Suprapubic skin (tissue), 4 donors: Measurements from ENCODE around the gene AKT1S1. TPM values are rescaled to one million over a fixed set of nuclear protein-coding genes. Genes with fewer than 3 reads are reported as not detected.

ENCODE experiments used
- DNase-seq, 2 donors: peaks; one replicate each; pipeline ENCODE4 v3.0.0-alpha.2; 2019; ENCODE audit warnings: low spot score in 2 of 2
- H3K27ac ChIP-seq: fragments of 200-600 bp; sonication (generic); one replicate; pipeline ENCODE4 v1.5.1; 2019
- H3K27me3 ChIP-seq: fragments of 200-600 bp; sonication (generic); one replicate; pipeline ENCODE4 v1.5.1; 2019
- H3K36me3 ChIP-seq: fragments of 200-600 bp; sonication (generic); one replicate; pipeline ENCODE4 v1.5.1; 2019
- H3K4me1 ChIP-seq: fragments of 200-600 bp; sonication (generic); one replicate; pipeline ENCODE4 v1.5.1; 2019
- H3K4me3 ChIP-seq: fragments of 200-600 bp; sonication (generic); one replicate; pipeline ENCODE4 v1.5.1; 2019; ENCODE audit warnings: mild to moderate bottlenecking
- H3K9me3 ChIP-seq: fragments of 200-600 bp; sonication (generic); one replicate; pipeline ENCODE4 v1.5.1; 2019
- EP300 ChIP-seq: sonication (generic); formaldehyde crosslinking; IDR thresholded peaks from one replicate; pipeline ENCODE4 v1.6.1; 2017; ENCODE audit warnings: antibody characterized with exemption
- POLR2A ChIP-seq, 2 donors: fragments of 450-650 bp; IDR thresholded peaks; one replicate each; pipeline ENCODE4 v1.6.1; 2017; ENCODE audit warnings: antibody characterized with exemption in 2 of 2, mild to moderate bottlenecking in 2 of 2, moderate library complexity in 2 of 2
- POLR2AphosphoS5 ChIP-seq, 3 donors: sonication (generic); formaldehyde crosslinking; IDR thresholded peaks; one replicate each; pipeline ENCODE4 v1.6.1; 2017; ENCODE audit warnings: antibody characterized with exemption in 3 of 3
- WGBS: methylation state at CpG from one replicate; pipeline ENCODE4 v1.1.5; 2018; 5-methylcytosine and 5-hydroxymethylcytosine counted together
- total RNA-seq, 4 donors: library from RNA; depleted of rRNA; stranded (reverse); fragments of >200 nt; gene quantifications; one replicate each; pipeline ENCODE4 v1.1.0, GENCODE V29; 2016
- TF ChIP-seq, protein P1 (sequence below), 2 donors: fragments of 200-600 bp in 1 of 2; fragments of 450-650 bp in 1 of 2; sonication (generic) in 1 of 2; IDR thresholded peaks; one replicate each; pipeline ENCODE4 v1.5.1; 2016 to 2019; ENCODE audit warnings: antibody characterized with exemption in 2 of 2, mild to moderate bottlenecking in 1 of 2, moderate library complexity in 1 of 2

AKT1S1 gene
- total RNA-seq, 4 donors from 2014 or later = 19.3 to 25.1 (median 20.0) TPM

DNA sequence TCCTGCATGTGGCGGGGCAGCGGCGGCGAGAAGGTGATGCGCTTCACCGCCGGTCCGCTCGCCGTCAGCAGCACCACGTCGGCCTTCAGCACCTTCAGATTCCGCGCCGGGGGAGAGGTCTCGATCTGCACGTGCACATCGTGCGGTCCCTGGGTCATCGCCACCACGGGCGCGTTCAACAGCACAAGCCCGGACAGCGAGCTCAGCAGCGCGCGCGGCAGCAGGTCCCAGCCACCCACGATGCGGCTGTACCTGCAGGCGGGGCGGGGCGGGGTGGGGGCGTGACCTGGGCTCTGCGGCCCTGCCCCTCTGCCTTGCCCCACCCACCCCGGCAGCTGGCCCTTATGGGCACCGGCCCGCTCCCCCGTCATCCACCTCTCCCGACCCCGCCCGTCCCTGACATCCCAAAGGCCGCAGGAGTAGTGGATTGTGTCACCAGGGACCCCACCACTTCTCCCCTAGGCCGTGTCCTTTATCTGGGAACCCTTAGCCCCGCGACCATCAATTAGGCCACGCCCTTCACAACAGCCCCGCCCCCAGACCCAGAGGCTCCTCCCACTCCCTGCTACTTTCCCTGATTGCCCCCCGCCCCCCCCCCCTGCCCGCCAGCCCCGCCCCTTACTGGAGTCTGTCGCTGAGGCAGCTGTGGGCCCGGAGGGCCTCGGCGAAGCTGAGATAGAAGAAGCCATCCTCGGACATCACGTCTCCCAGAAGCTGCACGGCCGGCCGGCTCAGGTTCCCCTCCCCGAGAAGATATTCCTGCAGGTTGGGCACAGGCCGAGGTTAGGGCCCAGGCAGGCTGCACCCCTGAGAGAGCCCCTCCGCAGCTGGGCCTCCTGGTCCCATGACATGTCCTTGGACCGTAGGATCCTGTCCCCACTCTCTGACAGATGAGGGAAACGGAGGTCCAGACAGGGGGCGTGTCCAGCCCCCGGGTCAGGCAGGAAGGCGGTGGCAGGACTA is 13.5 kb upstream of the AKT1S1 start:
- peaks cover 23% of the 10 kb centered on the region for H3K4me1 ChIP-seq
- H3K27ac ChIP-seq = no peak overlapping the region
- peaks cover 7% of the 10 kb centered on the region for H3K36me3 ChIP-seq
- no peak for TF ChIP-seq POLR2AphosphoS5 (IDR thresholded peaks at IDR 0.05)
- no peak for TF ChIP-seq EP300
- TF ChIP-seq, protein P1, sequence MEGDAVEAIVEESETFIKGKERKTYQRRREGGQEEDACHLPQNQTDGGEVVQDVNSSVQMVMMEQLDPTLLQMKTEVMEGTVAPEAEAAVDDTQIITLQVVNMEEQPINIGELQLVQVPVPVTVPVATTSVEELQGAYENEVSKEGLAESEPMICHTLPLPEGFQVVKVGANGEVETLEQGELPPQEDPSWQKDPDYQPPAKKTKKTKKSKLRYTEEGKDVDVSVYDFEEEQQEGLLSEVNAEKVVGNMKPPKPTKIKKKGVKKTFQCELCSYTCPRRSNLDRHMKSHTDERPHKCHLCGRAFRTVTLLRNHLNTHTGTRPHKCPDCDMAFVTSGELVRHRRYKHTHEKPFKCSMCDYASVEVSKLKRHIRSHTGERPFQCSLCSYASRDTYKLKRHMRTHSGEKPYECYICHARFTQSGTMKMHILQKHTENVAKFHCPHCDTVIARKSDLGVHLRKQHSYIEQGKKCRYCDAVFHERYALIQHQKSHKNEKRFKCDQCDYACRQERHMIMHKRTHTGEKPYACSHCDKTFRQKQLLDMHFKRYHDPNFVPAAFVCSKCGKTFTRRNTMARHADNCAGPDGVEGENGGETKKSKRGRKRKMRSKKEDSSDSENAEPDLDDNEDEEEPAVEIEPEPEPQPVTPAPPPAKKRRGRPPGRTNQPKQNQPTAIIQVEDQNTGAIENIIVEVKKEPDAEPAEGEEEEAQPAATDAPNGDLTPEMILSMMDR (IDR thresholded peaks at IDR 0.05) = no peak
- TF ChIP-seq POLR2A (IDR thresholded peaks at IDR 0.05) = no peak
- H3K4me3 ChIP-seq = peak overlapping the region; percentile 49
- 4% methylated on average over 47 of the region's 69 CpGs for WGBS
- H3K9me3 ChIP-seq = no peaks in the 10 kb centered on the region
- no peaks in the 10 kb centered on the region for H3K27me3 ChIP-seq
- peak in 1 of 2 donors; percentile 76 for DNase-seq

DNA sequence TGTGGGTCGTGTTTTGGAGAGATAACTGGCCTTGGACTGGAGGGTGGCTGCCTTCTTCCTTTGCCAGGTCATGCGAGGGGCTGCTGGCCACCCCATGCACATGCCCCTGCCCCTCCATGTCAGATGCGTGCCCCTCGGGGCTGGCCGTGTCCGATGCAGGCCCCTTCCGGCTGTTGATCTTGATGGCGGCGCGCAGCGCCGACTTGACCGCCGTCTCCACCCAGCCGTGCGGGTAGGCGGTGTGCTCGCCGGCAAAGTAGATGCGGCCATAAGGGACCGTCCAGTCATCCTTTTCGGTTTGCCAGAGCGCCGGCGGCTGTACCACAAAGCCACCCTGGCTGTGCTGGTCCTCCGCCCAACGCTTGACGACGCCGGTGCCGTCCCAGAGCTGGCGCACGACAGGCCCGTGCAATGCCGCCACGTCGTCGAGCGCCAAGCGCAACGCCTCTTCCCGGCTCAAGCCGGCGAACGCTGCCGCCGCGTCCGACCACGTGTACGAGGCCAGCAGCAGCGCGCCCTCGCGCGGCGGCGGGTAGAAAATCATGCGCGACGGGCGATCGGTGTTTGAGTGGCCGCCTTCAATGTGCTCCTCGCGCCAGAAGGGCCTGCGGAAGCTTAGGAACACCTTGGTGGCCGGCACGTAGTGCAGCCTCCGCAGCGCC is 12.7 kb upstream of the AKT1S1 start:
- Histone ChIP-seq H3K4me1 (peaks cover 23% of the 10 kb centered on the region), H3K9me3 (no peaks in the 10 kb centered on the region), H3K36me3 (peaks cover 15% of the 10 kb centered on the region), H3K4me3 (peak overlapping the region; percentile 49), H3K27ac (no peak overlapping the region), H3K27me3 (no peaks in the 10 kb centered on the region)
- DNase-seq = peak in 1 of 2 donors; percentile 84
- peak in 2 of 3 donors; percentile 60 to 85 for TF ChIP-seq POLR2AphosphoS5 (IDR thresholded peaks at IDR 0.05)
- TF ChIP-seq, protein P1 (IDR thresholded peaks at IDR 0.05) = peak; percentile 52 to 94
- TF ChIP-seq POLR2A (IDR thresholded peaks at IDR 0.05) = no peak
- TF ChIP-seq EP300 = no peak
- 36% methylated on average over 36 of the region's 71 CpGs for WGBS

DNA sequence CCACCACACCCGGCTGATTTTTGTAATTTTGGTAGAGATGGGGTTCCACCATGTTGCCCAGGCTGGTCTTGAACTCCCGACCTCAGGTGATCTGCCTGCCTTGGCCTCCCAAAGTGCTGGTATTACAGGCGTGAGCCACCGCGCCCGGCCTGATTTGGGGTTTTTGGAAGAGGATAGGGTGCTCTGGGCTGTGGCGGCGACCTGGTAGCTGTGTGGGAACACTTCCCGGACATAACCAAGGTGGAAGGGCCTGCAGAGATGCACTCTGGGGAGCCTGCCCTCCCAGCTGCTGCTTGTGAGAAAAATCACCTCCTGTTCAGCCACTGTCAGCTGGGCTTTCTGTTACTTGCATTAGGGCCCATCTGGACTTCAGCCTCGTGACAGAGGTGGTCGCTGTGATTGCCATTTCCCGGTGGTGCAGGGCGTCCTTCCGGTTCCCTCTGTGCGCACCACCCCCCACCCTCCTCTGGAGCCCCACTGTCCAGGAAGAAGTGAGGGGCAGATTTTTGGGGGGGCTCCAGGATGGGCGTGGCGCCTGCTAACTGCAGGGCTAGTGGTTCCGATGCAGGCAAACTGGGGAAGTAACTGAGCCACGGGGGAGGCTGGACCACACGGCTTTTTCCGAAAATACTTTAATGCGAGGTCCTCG is 12.0 kb upstream of the AKT1S1 start:
- H3K27ac ChIP-seq = no peak overlapping the region
- 97% methylated on average over 14 of the region's 23 CpGs for WGBS
- peaks cover 23% of the 10 kb centered on the region for H3K4me1 ChIP-seq
- H3K36me3 ChIP-seq = peaks cover 22% of the 10 kb centered on the region
- no peak overlapping the region for H3K4me3 ChIP-seq
- H3K9me3 ChIP-seq = no peaks in the 10 kb centered on the region
- DNase-seq = peak in 1 of 2 donors; percentile 64
- no peak for TF ChIP-seq POLR2A (IDR thresholded peaks at IDR 0.05)
- no peaks in the 10 kb centered on the region for H3K27me3 ChIP-seq

DNA sequence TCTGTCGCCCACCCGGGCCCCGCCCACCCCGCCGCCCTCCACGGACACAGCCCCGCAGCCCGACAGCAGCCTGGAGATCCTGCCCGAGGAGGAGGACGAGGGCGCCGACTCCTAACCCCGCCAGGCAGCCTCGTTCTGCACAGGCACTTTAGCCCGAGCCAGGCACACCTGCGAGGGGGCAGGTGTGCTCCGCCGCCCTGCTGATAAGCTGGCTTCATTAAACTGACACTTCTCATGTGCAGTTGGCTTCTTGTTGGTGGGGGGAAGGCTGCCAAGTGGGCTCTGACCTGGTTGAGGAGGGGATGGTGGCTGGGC is 11.3 kb upstream of the AKT1S1 start:
- no peak overlapping the region for H3K4me3 ChIP-seq
- no peak for DNase-seq
- H3K9me3 ChIP-seq = no peaks in the 10 kb centered on the region
- TF ChIP-seq POLR2AphosphoS5 (IDR thresholded peaks at IDR 0.05) = no peak
- TF ChIP-seq, protein P1 (IDR thresholded peaks at IDR 0.05) = no peak
- no peak for TF ChIP-seq EP300
- TF ChIP-seq POLR2A (IDR thresholded peaks at IDR 0.05) = no peak
- peaks cover 29% of the 10 kb centered on the region for H3K36me3 ChIP-seq
- 75% methylated on average over 18 of the region's 18 CpGs for WGBS
- no peak overlapping the region for H3K27ac ChIP-seq
- no peaks in the 10 kb centered on the region for H3K27me3 ChIP-seq
- H3K4me1 ChIP-seq = peaks cover 23% of the 10 kb centered on the region

DNA sequence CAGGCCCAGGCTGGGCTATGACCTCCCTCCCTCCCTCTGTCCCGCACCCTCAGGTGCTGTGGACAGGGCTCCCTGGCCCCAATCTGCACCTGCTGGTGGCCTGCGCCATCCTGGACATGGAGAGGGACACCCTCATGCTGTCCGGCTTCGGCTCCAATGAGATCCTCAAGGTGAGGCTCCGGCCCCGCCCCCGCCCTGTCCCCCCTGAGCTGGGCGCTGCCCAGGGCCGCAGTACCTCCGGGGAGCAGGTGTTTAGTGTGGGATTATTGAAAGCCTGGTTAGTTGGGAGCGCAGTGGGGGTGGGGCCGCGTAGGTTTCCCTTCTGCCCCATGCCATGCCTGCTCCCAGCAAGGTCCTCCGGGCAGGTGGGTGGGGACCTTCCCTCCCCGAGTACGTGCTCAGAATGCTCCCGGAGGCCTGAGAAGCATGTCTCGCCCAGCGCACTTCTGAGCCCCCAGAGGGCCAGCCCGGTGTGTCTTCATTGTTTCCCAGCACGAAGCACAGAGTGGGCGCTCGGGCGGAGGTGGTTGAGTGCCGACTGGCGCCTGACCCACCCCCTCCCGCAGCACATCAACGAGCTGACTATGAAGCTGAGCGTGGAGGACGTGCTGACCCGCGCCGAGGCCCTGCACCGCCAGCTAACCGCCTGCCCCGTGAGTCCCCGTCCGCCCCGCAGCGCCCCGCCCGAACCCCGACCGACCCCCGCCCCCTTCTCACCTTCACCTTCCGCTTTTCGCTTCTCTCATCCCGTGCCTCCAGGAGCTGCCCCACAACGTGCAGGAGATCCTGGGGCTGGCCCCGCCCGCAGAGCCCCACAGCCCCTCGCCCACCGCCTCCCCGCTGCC is 10.7 kb upstream of the AKT1S1 start:
- no peaks in the 10 kb centered on the region for H3K9me3 ChIP-seq
- TF ChIP-seq, protein P1 (IDR thresholded peaks at IDR 0.05) = no peak
- TF ChIP-seq POLR2AphosphoS5 (IDR thresholded peaks at IDR 0.05) = no peak
- no peak for TF ChIP-seq POLR2A (IDR thresholded peaks at IDR 0.05)
- TF ChIP-seq EP300 = no peak
- DNase-seq = no peak
- no peaks in the 10 kb centered on the region for H3K27me3 ChIP-seq
- peaks cover 23% of the 10 kb centered on the region for H3K4me1 ChIP-seq
- no peak overlapping the region for H3K27ac ChIP-seq
- no peak overlapping the region for H3K4me3 ChIP-seq
- peaks cover 34% of the 10 kb centered on the region for H3K36me3 ChIP-seq
- 83% methylated on average over 33 of the region's 54 CpGs for WGBS
